GM12873 (cell line): Measurements from ENCODE around the gene FAM236C.
"Not testable (repeated sequence)": the region's sequence is repeated elsewhere in the genome, so short reads cannot be mapped to it uniquely, and the experiment has no call there.

Experiments
- CTCF ChIP-seq: IDR thresholded peaks from 2 replicates; pipeline ENCODE4 v1.5.1; 2012; ENCODE audit warnings: low read depth, mild to moderate bottlenecking, moderate library complexity, low read length, control low read depth; ENCODE audit not compliant: insufficient read depth; ENCODE audit errors: missing control alignments

Gene FAM236C

GRCh38 chrX:72912315-72912714, at the start of gene FAM236C:
FAM236C (plus strand) TSS chrX:72912615; CDS start chrX:72912715, 100 bp downstream.
- not testable (repeated sequence) for TF ChIP-seq CTCF

GRCh38 chrX:72937906-72938305, 25.5 kb downstream of the FAM236C start, which contains the start of gene FAM236A:
FAM236A (plus strand) TSS chrX:72938206; CDS start chrX:72938263, 57 bp downstream.
- TF ChIP-seq CTCF, result not testable (repeated sequence)

GRCh38 chrX:72943819-72944169, 31.4 kb downstream of the FAM236C start, which contains the start of gene DMRTC1:
DMRTC1 (minus strand) TSS chrX:72943837; CDS start chrX:72875694, 68,143 bp downstream.
- not testable (repeated sequence) for TF ChIP-seq CTCF
